Stimulated activated CD8-positive, alpha-beta memory T cell treated with anti-CD3 and anti-CD28 coated beads, Interleukin-4, amount 100 ng/mL, for 48 hours (primary cell): ENCODE results near the gene KLHDC4.
A peak's percentile ranks its signal among the peaks of the same experiment; 100 is the strongest.
"Not testable (repeated sequence)": the region's sequence is repeated elsewhere in the genome, so short reads cannot be mapped to it uniquely, and the experiment has no call there.

Source experiments
- DNase-seq: peaks from one replicate; pipeline ENCODE4 v3.0.0-alpha.2; 2020

KLHDC4 gene

DNA sequence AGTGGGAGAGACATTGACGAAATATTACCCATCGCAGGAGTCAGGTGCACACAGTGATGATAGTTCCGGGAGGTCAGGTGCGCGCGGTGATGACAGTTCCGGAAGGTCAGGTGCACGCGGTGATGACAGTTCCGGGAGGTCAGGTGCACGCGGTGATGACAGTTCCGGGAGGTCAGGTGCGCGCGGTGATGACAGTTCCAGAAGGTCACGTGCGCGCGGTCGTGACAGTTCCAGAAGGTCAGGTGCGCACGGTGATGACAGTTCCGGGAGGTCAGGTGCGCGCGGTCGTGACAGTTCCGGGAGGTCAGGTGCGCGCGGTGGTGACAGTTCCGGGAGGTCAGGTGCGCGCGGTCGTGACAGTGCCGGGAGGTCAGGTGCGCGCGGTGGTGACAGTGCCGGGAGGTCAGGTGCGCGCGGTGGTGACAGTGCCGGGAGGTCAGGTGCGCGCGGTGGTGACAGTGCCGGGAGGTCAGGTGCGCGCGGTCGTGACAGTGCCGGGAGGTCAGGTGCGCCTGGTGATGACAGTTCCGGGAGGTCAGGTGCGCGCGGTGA, 84.7 kb downstream of the KLHDC4 start:
- not testable (repeated sequence) for DNase-seq

DNA sequence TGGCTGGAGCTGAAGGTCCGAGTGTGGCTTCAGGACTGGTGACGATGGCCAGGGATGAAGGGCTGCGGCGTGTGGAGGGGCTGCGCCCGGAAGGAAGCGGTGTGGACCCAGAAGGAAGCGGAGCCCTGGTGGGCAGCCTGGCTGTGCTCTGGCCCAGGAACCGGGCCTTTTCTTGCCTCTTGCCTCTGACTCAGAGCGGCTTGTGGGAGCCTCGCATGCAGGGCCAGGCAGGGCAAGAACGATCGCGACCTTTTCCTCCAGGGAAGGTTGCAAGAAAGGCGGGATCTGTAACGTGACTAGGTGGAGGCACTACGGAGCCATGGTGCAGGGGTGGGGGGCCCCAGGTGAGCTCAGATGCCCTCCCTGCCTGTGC, 85.5 kb downstream of the KLHDC4 start:
- no peak for DNase-seq

DNA sequence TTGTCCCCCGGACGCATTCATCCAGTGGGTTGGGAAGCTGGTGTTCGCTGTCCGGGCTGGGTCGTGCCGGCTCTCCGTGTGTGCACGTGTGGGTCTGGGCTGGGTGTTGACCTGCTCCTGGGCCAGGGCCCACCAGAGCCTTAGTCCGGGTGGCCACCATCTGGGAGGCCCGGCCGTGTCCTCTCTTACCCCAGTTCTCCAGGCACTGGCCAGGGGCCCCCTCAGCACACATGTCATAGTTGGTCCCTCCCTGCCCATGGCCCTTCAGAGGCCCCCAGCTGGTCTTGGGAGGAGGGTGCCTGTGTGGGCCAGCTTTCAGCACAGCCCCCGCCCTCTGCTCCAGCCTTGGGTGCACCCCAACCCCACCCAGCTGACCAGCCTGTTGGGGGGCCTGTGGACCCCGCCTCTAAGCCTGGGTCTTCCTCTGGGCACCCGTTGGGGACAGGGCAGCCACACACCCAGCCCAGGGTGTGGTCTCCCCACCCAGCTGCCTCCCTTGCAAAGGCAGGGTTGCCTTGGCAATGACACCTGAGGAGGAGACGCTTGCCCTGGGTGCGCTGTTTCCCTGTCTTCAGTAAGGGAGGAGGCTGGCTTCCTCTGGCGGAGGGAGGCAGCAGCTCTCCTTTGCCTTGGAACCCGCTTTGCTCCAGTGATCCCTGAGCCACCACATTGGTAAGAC, 86.1 kb downstream of the KLHDC4 start:
- DNase-seq: no peak

DNA sequence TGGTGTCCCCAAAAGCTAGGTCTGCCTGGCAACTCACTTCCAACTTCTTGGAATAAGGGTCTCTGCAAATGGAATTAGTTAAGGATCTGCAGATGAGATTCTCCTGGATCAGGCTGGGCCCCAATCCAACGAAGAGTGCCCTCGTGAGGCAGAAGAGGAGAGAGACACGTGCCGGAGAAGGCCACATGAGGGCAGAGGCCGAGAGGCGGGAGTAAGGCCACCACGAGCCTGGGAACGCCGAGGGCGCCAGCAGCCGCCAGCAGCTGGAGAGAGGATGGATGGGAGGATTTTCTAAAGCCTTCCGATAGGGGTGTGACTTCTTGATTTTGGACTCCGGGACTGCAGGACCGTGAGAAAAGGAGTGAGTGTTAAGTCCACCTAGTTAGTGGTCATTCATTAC, 87.2 kb downstream of the KLHDC4 start:
- no peak for DNase-seq

DNA sequence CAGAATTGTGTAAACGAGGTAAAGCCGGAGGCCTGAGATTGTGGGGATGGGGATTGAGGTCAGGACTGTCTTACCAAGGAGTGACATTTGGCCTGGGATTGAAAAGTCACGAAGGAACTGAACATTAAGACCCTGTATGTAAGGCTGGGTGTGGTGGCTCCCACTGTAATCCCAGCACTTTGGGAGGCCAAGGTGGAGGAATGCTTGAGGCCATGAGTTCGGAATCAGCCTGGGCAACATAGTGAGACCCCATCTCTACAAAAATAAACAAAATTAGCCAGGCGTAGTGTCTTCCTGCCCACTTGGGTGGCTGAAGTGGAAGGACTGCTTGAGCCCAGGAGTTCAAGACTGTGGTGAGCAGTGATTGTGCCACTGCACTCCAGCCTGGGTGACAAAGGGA, 88.0 kb downstream of the KLHDC4 start:
- DNase-seq: no peak

DNA sequence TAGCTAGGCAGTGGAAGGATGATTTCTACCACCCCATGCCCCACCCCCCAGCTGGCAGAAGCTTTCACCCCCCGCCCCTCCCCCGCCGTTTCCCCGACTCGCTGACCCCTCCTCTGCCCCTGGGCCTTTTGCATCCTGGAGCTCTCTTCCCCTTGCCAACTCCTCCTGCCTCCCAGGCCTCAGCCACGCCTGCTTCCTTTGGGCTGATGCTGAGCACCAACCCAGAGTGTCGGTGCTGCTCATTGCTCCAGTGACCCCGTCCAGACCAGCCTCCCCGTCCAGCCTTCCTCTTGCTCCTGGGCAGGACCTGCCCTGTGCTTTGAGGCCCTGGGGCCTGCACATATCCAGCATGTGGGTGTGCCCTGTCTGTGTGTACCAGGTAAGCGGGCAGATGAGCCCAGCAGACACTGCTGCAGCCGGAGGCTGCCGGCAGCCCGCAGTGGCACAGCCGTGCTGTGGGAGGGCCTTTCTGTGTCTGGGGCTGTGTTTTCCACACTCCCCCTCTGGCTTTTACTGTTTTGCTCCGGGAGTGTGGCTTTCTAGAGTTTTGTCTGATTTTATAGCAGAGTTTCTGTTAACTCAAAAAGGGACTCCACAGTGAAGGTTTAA, 90.6 kb downstream of the KLHDC4 start:
- DNase-seq: no peak

DNA sequence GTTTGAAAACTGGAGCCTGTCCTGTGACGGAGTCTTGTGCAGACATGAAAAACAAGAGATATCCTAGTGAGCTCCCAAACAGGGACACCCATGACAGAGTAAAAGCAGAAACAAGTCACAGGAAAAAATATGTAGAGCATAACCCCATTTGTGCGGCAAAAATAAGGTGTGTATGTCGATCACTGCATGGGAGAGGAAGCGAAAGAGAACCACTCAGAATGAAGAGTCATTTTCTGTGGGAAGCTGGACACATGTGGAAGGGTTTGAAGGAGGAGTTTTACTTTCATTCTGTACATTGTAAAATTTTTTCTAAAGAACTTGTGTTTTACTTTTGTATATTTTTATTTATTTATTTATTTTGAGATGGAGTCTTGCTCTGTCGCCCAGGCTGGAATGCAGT, 91.4 kb downstream of the KLHDC4 start:
- no peak for DNase-seq

DNA sequence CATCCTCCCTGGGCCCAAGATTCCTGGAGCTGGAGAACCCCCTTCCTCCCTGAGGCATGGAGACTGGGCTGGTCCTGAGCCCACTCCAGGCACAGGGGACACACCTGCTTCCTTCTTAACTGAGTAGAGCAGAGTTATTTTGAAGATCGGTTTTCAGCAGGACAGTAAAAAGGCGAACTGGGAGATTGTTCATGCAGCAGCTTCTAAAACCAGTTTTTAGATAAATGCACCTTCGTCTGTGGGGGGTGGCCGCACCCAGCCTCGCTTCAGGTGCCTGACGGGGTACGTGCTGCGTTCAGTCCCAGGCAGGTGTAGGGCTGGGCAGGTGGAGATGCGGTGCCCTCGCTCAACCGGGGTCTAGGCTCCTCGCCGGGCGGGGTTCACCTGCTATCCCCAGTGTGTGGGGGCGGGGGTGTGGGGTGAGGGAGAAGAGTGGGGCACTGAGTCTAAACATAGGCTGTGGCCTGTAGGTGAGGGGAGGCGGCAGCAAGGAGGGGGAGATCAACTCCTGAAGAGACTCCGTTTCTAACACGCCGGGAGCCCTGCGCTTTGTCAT, 94.0 kb downstream of the KLHDC4 start:
- no peak for DNase-seq

DNA sequence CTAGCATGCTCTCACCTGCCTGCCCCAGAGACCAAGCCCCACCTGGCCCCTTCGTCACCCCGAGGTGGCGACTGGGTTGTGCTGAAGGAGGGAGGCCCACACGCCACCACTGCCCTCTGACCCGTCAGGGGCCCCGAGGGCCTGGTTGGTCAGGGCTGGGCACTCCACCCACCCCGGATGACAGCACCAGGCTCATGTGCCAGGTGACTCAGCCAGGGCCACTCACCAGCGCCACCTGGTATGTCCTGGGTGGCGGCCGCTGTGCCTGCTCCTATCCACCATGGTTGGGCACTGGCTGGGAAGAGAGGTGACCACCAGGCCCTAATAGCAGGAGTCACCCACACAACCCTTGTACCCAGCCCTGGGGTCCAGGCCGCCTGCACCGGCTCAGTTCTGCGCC, 94.6 kb downstream of the KLHDC4 start:
- no peak for DNase-seq

DNA sequence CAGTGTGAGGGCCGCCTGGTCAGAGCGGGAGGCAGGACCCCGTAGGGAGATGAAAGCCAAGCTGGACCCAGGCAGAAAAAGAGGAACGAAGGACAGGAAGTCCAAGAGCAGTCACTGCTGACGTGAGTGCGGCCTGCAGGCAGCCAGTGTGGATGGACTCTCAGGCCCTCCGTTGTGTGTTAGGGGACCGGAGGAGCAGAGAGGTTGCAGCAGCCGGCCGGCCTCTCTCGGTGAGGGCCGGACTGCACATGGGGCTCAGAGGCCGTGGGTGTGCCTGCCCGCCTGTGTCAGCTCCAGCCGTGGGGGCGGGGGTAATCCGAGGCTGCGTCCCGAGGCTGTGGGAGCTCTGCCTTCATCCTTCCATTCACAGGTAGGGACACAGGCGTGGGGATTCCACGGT, 96.1 kb downstream of the KLHDC4 start:
- DNase-seq: no peak

DNA sequence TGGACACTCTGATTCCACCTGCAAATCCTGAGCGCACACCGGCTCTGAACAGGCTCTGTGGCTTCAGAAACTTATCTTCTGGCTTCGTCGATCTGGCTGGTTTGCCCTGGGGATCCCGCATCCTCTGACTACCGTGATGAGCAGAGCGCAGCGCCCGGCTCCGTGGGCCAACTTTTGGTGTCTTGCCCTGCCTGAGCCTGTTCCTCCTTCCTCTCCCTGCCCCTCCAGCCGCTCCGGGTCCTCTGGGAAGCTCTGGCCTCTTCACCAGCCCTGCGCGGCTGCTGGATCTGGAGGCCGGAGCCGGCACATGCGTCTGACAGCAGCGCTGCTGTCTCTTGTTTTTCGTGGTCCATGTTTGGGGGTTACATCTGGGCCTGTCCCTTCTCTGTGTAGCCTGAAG, 97.8 kb downstream of the KLHDC4 start:
- DNase-seq: no peak

DNA sequence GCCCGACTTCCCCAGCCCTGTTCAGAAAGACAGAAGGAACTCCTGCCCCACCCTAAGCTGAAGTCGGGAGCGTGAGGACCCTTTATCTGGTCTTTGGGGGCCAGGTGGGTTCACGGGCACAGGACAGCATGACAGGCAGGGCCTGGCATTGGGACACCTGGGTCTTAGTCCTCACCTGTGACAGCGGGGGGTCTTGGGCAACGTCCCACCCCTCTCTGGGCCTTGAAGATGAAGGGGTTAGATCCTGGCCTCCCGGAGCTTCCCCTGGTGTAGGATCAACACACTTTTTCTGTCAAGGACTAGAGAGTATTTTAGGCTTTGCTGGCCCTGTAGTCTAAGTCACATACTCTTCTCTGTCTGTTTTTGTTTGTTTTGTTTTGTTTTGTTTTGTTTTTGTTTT, 98.3 kb downstream of the KLHDC4 start:
- no peak for DNase-seq

DNA sequence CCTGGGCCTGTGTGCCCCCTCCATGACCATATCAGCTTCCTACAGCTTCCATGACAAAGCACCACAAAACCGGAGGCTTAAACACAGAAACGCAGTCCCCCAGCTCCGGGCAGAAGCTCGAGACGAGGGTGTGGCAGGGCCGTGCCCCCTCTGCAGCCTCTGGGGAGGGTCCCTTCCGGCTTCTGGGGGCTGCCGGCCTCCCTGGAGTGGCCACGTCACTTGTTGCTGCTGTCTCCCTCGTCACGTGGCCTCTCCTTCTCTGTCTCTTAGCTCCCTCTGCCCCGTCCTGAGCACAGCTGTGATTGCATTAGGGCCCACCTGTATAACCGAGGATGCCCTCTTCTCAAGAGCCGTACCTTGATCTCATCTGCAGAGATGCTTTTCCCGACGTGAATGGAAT, 98.9 kb downstream of the KLHDC4 start:
- DNase-seq: no peak

DNA sequence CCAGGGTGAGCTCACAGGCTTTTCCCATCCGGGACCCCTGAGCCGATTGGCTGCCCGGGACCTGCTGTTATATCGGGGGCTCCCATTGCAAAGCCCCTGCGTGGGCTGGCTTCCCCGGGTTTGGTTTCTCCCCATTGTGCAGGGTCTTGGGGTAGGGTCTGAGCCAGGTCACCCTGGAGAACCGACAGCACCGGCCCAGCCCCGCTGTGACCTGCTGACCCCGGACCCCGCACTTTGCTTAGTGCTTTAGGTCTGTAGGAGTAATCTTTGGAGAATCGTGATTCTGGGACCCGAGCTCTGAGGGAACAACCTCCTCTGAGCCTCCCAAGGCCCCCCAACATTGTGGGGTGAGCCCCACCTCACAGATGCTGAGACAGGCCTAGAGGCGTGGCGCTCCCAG, 100.6 kb downstream of the KLHDC4 start:
- DNase-seq: no peak

DNA sequence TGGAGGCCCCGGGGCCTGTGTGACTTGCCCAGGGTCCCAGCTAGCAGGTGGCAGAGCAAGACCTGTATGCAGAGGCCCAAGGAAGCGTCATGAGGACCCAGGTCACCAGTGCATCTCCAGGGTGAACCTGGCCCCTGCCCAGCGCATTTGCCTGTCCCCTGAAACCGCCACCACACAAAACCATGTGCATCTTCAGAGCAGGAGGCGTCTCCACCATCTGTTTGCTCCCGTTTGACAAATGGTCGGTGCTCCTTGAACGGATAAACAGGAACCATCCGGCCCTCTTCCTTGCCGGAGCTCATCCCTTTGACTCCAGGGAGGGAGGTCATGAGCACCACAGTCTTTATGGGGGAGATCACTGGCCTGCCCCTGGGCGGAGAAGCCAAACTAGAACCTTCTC, 101.0 kb downstream of the KLHDC4 start:
- no peak for DNase-seq

DNA sequence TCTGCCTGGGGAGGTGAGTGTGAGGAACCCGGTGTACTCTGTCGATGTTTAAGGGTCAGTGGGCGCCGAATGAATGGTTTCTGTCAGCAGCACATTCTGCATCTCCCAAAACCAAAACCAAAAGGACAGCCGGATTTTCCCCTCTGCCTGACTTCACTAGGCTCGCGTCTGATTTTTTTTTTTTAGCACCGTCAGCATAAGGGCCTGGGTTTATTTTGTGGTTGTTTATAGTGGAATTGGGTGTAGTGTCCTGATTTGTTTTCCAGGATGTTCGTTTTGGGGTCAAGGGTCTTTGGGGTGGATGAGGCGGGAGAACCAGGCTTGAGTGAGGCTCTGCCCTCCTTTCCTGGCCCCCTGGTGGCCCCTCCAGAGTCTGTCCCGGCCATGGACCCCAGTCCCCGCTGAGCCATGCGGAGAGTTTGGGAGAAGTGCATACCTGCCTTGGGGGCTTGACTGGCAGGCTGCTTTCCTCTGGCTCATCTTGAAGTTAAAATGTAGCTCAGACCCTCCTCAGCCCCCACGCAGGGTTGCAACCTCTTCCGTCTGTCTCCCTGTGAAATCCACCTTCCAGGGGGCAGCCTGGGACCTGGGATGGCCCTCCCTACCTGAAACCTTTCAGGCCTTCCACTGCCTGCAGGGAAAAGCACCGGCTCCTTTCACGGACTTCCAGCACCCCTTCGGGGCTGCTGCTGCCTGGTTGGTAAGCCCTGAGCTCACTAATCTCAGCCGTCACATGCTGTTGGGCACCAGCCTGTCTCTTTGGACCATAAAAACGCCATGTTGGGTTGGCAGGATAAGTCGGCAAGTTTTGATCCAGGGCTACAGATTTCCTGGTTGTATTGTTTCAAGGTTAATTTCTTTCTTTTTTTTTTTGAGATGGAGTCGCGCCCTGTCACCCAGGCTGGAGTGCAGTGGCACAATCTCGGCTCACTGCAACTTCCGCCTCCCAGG, 103.3 kb downstream of the KLHDC4 start:
- no peak for DNase-seq

DNA sequence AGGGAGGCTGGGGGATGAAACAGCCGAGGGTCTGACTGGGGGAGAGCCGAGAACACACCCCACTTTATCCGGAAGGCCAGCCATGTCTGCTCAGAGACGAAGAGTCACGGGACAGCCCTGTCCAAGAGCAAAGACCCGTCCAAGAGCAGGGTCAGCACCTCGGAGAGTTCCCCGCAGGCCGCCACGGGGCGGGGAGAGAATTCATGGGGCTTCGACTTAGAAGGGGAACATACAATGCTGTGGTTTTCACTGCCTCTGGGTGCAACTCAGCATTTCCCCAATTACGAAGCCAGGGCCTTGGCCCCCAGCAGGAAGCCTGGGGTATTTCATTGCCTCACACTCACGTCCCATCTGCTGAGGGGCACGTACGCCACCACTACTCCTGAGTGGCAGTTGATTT, 104.2 kb downstream of the KLHDC4 start:
- peak; percentile 61 for DNase-seq

DNA sequence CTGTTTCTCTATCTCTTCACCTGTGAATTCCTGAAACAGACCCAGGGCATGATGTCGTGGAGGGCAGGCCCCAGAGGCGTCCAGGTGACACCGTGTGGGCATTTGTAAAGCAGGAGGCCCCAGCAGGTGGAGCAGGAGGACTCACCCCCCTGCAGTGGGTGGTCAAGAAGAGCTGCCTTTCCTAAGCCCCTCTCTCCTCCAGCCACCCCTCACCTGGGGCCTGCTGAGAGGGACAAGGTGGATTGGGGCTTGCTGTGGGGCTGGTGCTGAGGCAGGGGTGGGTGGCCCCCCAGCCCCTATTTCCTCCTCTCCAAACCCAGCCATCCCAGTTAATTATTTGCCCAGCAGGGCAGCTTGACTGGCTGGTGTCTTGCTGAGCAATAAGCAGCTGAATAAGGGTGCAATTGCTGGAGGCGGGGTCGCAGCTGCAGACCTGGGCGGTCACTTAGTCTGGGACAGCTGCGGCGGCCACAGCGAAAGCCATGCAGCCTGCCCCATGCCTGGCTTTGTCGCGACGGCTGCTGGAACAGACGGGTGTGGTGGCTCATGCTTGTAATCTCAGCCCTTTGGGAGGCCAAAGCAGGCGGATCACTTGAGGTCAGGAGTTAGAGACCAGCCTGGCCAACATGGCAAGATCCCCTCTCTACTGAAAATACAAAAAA, 107.1 kb downstream of the KLHDC4 start:
- DNase-seq: no peak
